AG04450 (cell line): ENCODE measurements around the gene FBXL19. TPM values are rescaled to one million over a fixed set of nuclear protein-coding genes. Genes with fewer than 3 reads are reported as not detected.

Experiments
- CTCF ChIA-PET: fragments of 300-600, 350-600 bp; formaldehyde crosslinking; extraction: SDS; loops from one replicate; lab custom pipeline; 2022; ENCODE audit warnings: antibody characterized with exemption, inconsistent platforms; lab: Charles Lee
- POLR2A ChIA-PET: fragments of 350-600 bp; formaldehyde crosslinking; extraction: SDS; loops from one replicate; lab custom pipeline; 2021; ENCODE audit warnings: antibody characterized with exemption, inconsistent platforms; lab: Yijun Ruan, JAX
- DNase-seq: peaks from one replicate; pipeline ENCODE4 v3.0.0-alpha.2; 2011; ENCODE audit warnings: low read depth, low spot score
- H3K27ac ChIP-seq: one replicate; pipeline ENCODE4 v1.5.1; 2012; ENCODE audit warnings: low read depth, low read length, control low read depth
- H3K27me3 ChIP-seq: one replicate; pipeline ENCODE4 v1.6.0; 2012; ENCODE audit warnings: low read length; ENCODE audit not compliant: control insufficient read depth, insufficient read depth
- H3K4me3 ChIP-seq: 2 replicates; pipeline ENCODE4 v1.5.1; 2011; ENCODE audit warnings: mild to moderate bottlenecking, low read depth, low read length, control low read depth
- H3K9me3 ChIP-seq: 2 replicates; pipeline ENCODE4 v1.5.1; 2012; ENCODE audit warnings: low read length; ENCODE audit not compliant: control insufficient read depth, insufficient read depth
- CTCF ChIP-seq: IDR thresholded peaks from 2 replicates; pipeline ENCODE4 v1.5.1; 2011; ENCODE audit warnings: low read depth, low read length, control low read depth, inconsistent platforms
- polyA plus RNA-seq: library from polyadenylated mRNA; depleted of rRNA; stranded (reverse); fragments of >200 nt; gene quantifications from 2 replicates; pipeline ENCODE4 v1.2.3, GENCODE V29; 2011

The FBXL19 gene
- polyA plus RNA-seq, 1 experiment, result 7.1 TPM

DNA sequence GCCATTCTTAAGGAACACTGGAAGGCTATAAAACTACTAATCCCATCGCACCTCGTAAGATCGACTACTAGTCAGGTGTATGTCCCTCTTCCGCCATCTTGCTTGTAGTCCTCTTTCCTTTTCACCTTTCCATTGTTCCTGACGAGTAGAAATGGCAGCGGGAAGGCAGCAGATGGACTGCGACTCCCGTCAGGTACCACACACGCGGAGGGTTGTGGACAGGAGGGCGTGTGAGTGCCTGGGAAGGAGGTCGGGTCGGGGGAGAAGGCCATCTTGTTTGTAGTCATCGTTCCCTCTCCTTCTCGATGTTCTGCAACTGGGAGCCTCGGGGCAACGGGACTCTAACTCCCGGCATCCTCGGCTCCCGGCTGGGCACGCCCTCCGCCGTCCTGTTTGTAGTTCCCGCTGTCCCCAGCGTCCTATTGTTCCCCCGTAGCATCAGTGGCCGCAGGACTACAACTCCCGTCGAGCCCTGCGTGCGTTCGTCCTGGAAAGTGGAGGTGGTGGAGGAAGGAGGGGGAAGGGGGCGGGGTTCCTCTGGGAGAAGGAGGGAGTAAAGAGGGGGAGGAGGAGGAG lies 324 bp upstream of the FBXL19 start:
- H3K4me3 ChIP-seq, result peak overlapping the region; percentile 94
- ChIA-PET CTCF (interaction anchor here (0.6 kb wide), 2 partner anchors 79 to 286 kb away, joined by 4 to 6 read pairs; no protein-coding TSS in a partner anchor), POLR2A (interaction anchor here (0.6 to 0.7 kb wide), 3 partner anchors 15 to 565 kb away, joined by 3 to 4 read pairs (median 3); partner anchors contain the start of gene ORAI3)
- no peak for TF ChIP-seq CTCF
- peak; percentile 99 for DNase-seq
- H3K27ac ChIP-seq, result peak overlapping the region; percentile 97
- H3K9me3 ChIP-seq, result no peaks in the 10 kb centered on the region
- no peaks in the 10 kb centered on the region for H3K27me3 ChIP-seq

- DNase-seq, result no peak
- H3K27ac ChIP-seq, result no peak overlapping the region
- H3K9me3 ChIP-seq, result no peaks in the 10 kb centered on the region
- ChIA-PET CTCF (interaction anchor here (0.6 kb wide), 1 partner anchor 80 kb away, joined by 6 read pairs; no protein-coding TSS in a partner anchor), POLR2A (interaction anchor here (0.7 to 1.0 kb wide), 3 partner anchors 12 to 16 kb away, joined by 3 read pairs; no protein-coding TSS in a partner anchor)
- H3K4me3 ChIP-seq, result peak overlapping the region; percentile 74
- TF ChIP-seq CTCF, result no peak
- H3K27me3 ChIP-seq, result no peaks in the 10 kb centered on the region
Measured at GRCh38 chr16:30924076-30924912, 922 bp downstream of the FBXL19 start.

- ChIA-PET POLR2A (interaction anchor here (0.8 kb wide), 1 partner anchor 15 kb away, joined by 3 read pairs; no protein-coding TSS in a partner anchor), CTCF (interaction anchor here (1.1 kb wide), 1 partner anchor 29 kb away, joined by 5 read pairs; no protein-coding TSS in a partner anchor)
- DNase-seq, result no peak
- no peak for TF ChIP-seq CTCF
- no peaks in the 10 kb centered on the region for H3K27me3 ChIP-seq
- no peaks in the 10 kb centered on the region for H3K9me3 ChIP-seq
- H3K27ac ChIP-seq, result no peak overlapping the region
- peak overlapping the region; percentile 74 for H3K4me3 ChIP-seq
Measured at GRCh38 chr16:30924913-30925631, 1.7 kb downstream of the FBXL19 start.

DNA sequence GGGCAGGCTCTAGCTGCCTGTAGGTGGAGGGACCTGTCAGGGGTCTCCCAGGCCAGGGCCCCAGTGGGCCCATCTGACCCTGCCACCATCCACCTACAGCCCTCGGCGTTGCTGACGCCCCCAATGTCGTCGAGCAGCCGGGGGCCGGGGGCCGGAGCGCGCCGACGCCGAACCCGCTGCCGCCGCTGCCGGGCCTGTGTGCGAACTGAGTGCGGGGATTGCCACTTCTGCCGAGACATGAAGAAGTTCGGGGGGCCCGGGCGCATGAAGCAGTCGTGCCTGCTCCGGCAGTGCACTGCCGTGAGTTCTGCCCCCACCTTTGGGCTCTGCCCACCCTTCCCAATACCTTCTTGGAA lies 2.2 kb downstream of the FBXL19 start:
- Histone ChIP-seq H3K27ac (no peak overlapping the region), H3K4me3 (peak overlapping the region; percentile 74), H3K27me3 (no peaks in the 10 kb centered on the region), H3K9me3 (no peaks in the 10 kb centered on the region)
- CTCF ChIA-PET, result interaction anchor here (1.1 kb wide), 1 partner anchor 28 kb away, joined by 5 read pairs; no protein-coding TSS in a partner anchor
- POLR2A ChIA-PET, result no interaction called here
- no peak for DNase-seq
- TF ChIP-seq CTCF, result no peak
